ENCODE data around the gene PRPF8. TPM values are rescaled to one million over a fixed set of nuclear protein-coding genes. Genes with fewer than 3 reads are reported as not detected.

Gene PRPF8
- total and polyA plus RNA-seq, 2 of the 13 experiments (the other 11 are each of a cell fraction or from before 2014, with no cell fraction given): 112 to 179 TPM

- TF ChIP-seq, protein P1, sequence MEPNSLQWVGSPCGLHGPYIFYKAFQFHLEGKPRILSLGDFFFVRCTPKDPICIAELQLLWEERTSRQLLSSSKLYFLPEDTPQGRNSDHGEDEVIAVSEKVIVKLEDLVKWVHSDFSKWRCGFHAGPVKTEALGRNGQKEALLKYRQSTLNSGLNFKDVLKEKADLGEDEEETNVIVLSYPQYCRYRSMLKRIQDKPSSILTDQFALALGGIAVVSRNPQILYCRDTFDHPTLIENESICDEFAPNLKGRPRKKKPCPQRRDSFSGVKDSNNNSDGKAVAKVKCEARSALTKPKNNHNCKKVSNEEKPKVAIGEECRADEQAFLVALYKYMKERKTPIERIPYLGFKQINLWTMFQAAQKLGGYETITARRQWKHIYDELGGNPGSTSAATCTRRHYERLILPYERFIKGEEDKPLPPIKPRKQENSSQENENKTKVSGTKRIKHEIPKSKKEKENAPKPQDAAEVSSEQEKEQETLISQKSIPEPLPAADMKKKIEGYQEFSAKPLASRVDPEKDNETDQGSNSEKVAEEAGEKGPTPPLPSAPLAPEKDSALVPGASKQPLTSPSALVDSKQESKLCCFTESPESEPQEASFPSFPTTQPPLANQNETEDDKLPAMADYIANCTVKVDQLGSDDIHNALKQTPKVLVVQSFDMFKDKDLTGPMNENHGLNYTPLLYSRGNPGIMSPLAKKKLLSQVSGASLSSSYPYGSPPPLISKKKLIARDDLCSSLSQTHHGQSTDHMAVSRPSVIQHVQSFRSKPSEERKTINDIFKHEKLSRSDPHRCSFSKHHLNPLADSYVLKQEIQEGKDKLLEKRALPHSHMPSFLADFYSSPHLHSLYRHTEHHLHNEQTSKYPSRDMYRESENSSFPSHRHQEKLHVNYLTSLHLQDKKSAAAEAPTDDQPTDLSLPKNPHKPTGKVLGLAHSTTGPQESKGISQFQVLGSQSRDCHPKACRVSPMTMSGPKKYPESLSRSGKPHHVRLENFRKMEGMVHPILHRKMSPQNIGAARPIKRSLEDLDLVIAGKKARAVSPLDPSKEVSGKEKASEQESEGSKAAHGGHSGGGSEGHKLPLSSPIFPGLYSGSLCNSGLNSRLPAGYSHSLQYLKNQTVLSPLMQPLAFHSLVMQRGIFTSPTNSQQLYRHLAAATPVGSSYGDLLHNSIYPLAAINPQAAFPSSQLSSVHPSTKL (CRISPR knock-in tag; IDR thresholded peaks at IDR 0.05): no peak; the same call in 1 of the 2 replicates
- TF ChIP-seq PHF21A (CRISPR knock-in tag; IDR thresholded peaks at IDR 0.05): no peak
- TF ChIP-seq TBX2 (CRISPR knock-in tag; IDR thresholded peaks at IDR 0.05; ENCODE audit: borderline replicate concordance): peak; percentile 74
- no peak for TF ChIP-seq LBX2 (CRISPR knock-in tag; IDR thresholded peaks at IDR 0.05; ENCODE audit: borderline replicate concordance)
- TF ChIP-seq, protein P2, sequence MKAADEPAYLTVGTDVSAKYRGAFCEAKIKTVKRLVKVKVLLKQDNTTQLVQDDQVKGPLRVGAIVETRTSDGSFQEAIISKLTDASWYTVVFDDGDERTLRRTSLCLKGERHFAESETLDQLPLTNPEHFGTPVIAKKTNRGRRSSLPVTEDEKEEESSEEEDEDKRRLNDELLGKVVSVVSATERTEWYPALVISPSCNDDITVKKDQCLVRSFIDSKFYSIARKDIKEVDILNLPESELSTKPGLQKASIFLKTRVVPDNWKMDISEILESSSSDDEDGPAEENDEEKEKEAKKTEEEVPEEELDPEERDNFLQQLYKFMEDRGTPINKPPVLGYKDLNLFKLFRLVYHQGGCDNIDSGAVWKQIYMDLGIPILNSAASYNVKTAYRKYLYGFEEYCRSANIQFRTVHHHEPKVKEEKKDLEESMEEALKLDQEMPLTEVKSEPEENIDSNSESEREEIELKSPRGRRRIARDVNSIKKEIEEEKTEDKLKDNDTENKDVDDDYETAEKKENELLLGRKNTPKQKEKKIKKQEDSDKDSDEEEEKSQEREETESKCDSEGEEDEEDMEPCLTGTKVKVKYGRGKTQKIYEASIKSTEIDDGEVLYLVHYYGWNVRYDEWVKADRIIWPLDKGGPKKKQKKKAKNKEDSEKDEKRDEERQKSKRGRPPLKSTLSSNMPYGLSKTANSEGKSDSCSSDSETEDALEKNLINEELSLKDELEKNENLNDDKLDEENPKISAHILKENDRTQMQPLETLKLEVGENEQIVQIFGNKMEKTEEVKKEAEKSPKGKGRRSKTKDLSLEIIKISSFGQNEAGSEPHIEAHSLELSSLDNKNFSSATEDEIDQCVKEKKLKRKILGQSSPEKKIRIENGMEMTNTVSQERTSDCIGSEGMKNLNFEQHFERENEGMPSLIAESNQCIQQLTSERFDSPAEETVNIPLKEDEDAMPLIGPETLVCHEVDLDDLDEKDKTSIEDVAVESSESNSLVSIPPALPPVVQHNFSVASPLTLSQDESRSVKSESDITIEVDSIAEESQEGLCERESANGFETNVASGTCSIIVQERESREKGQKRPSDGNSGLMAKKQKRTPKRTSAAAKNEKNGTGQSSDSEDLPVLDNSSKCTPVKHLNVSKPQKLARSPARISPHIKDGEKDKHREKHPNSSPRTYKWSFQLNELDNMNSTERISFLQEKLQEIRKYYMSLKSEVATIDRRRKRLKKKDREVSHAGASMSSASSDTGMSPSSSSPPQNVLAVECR (CRISPR knock-in tag; IDR thresholded peaks at IDR 0.05; ENCODE audit: borderline replicate concordance): peak; percentile 95
- no peak for TF ChIP-seq REXO4 (CRISPR knock-in tag; IDR thresholded peaks at IDR 0.05; ENCODE audit: borderline replicate concordance)
- TF ChIP-seq THAP11 (CRISPR knock-in tag; IDR thresholded peaks at IDR 0.05): peak; percentile 98
- no peak for TF ChIP-seq ZNF460 (CRISPR knock-in tag; IDR thresholded peaks at IDR 0.05; ENCODE audit: borderline replicate concordance)
- no peak for TF ChIP-seq ZNF331 (CRISPR knock-in tag; IDR thresholded peaks at IDR 0.05)
- no peak for TF ChIP-seq DPF2 (CRISPR knock-in tag; IDR thresholded peaks at IDR 0.05; ENCODE audit: borderline replicate concordance, low read depth)
- no peak for TF ChIP-seq ZNF253 (CRISPR knock-in tag; IDR thresholded peaks at IDR 0.05; ENCODE audit: borderline replicate concordance)
- no peak for TF ChIP-seq ZFP37 (CRISPR knock-in tag; IDR thresholded peaks at IDR 0.05; ENCODE audit: borderline replicate concordance)
- TF ChIP-seq, protein P3, sequence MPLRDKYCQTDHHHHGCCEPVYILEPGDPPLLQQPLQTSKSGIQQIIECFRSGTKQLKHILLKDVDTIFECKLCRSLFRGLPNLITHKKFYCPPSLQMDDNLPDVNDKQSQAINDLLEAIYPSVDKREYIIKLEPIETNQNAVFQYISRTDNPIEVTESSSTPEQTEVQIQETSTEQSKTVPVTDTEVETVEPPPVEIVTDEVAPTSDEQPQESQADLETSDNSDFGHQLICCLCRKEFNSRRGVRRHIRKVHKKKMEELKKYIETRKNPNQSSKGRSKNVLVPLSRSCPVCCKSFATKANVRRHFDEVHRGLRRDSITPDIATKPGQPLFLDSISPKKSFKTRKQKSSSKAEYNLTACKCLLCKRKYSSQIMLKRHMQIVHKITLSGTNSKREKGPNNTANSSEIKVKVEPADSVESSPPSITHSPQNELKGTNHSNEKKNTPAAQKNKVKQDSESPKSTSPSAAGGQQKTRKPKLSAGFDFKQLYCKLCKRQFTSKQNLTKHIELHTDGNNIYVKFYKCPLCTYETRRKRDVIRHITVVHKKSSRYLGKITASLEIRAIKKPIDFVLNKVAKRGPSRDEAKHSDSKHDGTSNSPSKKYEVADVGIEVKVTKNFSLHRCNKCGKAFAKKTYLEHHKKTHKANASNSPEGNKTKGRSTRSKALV (CRISPR knock-in tag; IDR thresholded peaks at IDR 0.05): no peak
- no peak for TF ChIP-seq FOXK2 (IDR thresholded peaks at IDR 0.05)
- peak; percentile 3; the same call in 1 of the 2 replicates for TF ChIP-seq IRX3 (CRISPR knock-in tag; IDR thresholded peaks at IDR 0.05; ENCODE audit: borderline replicate concordance, low read depth)
- no peak for TF ChIP-seq NAIF1 (CRISPR knock-in tag; IDR thresholded peaks at IDR 0.05; ENCODE audit: borderline replicate concordance)
- TF ChIP-seq, protein P4, sequence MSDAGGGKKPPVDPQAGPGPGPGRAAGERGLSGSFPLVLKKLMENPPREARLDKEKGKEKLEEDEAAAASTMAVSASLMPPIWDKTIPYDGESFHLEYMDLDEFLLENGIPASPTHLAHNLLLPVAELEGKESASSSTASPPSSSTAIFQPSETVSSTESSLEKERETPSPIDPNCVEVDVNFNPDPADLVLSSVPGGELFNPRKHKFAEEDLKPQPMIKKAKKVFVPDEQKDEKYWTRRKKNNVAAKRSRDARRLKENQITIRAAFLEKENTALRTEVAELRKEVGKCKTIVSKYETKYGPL (CRISPR knock-in tag; IDR thresholded peaks at IDR 0.05): no peak
These were observed 31.6 kb upstream of the PRPF8 start (continued) for GRCh38 chr17:1716076-1716911.
